ENCODE data around the gene PRDM16.

PRDM16 gene

DNA sequence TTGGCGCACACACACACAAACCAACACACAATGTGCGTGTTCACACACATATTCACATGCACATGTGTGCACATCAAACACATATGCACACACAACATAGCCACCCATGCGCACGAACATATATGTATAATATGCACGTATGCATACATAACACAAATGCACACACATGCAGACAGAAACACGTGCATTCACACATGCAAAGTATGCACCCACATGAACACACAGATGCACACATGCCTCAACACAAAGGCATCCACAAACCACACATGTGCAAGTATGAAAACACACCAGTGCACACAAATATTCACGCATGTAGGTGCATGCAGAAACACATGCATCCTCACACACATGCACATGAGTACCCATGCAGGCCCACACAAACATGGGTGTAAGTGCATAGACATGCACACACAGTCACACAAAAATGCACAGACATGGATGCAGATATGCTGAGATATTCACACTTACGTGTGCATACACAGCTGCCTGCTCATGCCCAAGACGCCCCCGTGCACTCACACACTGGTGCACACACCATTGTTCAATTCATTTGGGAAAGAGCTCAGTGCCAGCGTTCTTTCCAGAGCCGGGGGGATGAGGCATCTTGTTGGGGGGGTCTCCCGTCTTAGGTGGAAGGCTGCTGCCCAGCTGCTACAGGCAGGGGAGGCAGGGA, 332.7 kb downstream of the PRDM16 start:
- H3K4me3 ChIP-seq (ENCODE audit: low read depth, low read length), result no peak overlapping the region
- TF ChIP-seq, protein P1, sequence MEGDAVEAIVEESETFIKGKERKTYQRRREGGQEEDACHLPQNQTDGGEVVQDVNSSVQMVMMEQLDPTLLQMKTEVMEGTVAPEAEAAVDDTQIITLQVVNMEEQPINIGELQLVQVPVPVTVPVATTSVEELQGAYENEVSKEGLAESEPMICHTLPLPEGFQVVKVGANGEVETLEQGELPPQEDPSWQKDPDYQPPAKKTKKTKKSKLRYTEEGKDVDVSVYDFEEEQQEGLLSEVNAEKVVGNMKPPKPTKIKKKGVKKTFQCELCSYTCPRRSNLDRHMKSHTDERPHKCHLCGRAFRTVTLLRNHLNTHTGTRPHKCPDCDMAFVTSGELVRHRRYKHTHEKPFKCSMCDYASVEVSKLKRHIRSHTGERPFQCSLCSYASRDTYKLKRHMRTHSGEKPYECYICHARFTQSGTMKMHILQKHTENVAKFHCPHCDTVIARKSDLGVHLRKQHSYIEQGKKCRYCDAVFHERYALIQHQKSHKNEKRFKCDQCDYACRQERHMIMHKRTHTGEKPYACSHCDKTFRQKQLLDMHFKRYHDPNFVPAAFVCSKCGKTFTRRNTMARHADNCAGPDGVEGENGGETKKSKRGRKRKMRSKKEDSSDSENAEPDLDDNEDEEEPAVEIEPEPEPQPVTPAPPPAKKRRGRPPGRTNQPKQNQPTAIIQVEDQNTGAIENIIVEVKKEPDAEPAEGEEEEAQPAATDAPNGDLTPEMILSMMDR (IDR thresholded peaks at IDR 0.05; ENCODE audit: borderline replicate concordance, insufficient read depth, low read depth, low read length), result no peak

DNA sequence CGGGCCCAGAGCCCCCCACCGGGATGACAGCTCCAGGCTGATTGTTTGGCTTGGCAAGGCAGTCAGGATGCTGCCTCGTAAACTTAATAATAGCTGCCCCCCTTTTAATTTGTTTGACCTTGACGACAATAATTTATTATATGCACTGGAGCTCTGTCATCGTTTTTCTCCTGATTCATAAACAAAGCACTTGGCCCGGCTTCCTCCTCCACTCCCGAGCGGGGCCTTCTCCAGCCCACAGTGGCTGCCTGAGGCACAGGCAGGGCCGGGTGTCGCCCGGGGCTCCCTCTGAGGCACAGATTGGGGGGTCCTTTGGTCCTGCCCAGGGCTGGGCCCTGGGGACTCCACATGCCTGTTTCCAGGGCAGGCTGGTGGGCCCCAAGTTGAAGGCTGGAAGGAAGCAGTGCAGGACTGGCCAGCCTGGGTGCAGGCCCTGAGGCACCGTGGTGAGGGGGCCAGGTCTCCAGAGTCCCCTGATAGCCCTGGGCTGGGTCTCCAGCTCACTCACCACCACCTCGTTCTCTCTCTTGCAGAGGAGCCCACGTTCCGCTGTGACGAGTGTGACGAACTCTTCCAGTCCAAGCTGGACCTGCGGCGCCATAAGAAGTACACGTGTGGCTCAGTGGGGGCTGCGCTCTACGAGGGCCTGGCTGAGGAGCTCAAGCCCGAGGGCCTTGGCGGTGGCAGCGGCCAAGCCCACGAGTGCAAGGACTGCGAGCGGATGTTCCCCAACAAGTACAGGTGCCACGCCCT, 333.4 kb downstream of the PRDM16 start:
- H3K4me3 ChIP-seq (ENCODE audit: low read depth, low read length), result no peak overlapping the region
- TF ChIP-seq, protein P1 (IDR thresholded peaks at IDR 0.05; ENCODE audit: borderline replicate concordance, insufficient read depth, low read depth, low read length), result no peak

DNA sequence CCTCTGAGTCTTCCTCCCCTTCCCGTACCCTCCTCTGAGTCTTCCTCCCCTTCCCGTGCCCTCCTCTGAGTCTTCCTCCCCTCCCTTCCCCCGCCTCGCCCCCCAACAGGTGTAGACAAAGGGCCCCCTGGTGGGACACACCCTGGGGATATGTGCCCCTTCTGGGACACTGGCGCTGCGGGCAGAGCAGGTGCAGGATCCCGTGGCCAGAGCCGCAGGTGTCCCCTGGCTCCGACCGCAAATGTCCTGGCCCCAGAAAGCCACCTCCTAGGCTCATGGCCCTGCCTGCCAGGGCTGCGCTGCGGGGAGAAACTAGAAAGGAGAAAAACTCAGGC, 334.0 kb downstream of the PRDM16 start:
- no peak overlapping the region for H3K4me3 ChIP-seq (ENCODE audit: low read depth, low read length)
- TF ChIP-seq, protein P1 (IDR thresholded peaks at IDR 0.05; ENCODE audit: borderline replicate concordance, insufficient read depth, low read depth, low read length), result no peak

DNA sequence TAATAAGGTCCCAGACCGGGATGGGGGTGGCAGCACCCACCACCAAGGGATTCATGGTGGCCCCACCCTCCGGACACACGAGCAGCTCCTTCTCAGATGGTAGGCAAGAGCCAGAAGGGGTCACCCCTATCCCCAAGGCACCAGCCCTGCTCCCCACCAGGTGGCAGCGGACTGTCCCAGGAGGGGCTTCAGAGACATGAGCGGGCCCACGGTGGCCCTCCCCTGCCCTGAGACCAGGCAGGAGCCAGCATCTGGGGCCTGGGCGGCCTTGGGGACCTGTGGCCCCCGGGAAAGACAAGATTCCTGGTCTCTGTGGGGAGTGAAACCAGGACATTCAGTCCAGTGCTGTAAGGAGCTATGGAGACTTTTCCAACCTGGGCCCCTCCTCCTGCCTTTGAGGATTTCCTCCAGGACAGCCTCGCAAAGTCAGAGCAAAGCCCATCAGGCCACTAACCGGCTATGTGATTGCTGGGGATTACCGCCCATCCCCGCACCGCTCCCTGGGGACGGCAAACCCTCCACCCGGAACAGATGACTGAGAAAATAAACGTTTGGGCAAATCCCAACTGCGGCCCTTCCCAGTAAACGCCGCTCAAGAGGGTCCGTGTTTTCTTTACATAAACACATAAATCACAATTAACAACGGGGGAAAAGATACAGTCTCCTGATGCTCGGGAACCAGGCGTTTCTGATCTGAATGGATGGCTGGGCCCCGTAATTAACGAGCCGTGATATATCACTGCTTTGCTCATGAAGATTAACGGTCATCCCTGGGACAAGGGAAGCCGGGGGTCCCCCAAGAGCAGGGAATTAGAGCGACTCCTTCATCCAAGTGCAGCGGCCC, 334.6 kb downstream of the PRDM16 start:
- TF ChIP-seq, protein P1 (IDR thresholded peaks at IDR 0.05; ENCODE audit: borderline replicate concordance, insufficient read depth, low read depth, low read length), result no peak
- H3K4me3 ChIP-seq (ENCODE audit: low read depth, low read length), result no peak overlapping the region

DNA sequence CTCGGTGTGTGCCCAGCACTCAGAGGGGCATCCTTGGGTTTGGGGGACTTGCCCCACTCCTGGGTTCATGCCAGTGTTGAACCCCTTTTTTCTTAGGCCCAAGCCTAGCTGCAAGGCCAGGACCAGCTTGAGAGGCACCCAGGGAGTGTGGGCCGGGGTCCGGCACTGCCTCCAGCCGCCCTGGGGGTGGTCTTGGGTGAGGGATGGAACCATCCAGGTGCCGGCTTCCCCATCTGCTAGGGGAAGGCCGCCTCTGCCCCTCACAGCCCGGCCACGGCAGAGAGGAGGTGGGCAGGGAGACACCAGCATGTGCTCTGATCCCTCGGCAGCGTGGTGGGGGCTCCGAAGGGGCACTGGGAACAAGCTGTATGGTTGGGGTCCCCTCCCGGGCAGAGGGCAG, 335.3 kb downstream of the PRDM16 start:
- H3K4me3 ChIP-seq (ENCODE audit: low read depth, low read length), result no peak overlapping the region
- TF ChIP-seq, protein P1 (IDR thresholded peaks at IDR 0.05; ENCODE audit: borderline replicate concordance, insufficient read depth, low read depth, low read length), result no peak

DNA sequence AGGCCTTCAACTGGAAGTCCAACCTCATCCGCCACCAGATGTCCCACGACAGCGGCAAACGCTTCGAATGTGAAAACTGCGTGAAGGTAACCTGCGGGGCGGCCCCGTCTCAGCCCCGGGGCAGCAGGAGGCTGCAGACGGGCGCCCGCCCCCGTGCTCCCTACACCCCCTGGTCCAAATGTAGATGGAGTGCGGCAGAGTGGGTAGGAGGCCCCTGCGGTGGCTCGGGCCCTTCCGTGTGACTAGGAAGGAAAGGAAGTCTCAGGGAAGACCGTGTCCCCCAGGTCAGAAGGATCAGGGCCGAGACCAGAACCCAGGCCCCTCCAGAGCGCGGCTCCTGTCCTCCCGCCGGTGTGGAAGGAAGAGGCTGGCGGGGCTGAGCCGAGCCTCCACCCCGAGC, 335.8 kb downstream of the PRDM16 start:
- TF ChIP-seq, protein P1 (IDR thresholded peaks at IDR 0.05; ENCODE audit: borderline replicate concordance, insufficient read depth, low read depth, low read length), result no peak
- no peak overlapping the region for H3K4me3 ChIP-seq (ENCODE audit: low read depth, low read length)

All from GM12875 (cell line).